ENCODE measurements around the gene PTPN22.

DNA sequence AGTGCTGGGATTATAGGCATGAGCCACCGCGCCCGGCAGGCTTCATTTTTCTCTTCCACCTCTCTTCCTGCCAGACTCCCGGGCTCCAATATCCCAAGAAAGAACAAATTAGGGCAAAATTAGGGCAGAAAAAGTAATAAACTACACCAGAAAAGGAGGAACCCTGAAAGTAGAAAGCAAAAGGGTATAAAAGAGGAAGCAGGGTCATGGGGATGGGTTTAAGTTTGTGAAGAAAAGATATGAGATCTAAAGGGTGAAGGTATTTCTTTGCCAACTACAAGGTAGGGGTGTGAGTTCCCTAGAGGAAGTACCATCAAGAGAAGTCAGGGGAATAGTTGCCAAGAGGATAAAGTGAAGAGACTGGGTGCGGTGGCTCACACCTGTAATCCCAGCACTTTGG lies 9.9 kb downstream of the PTPN22 start:
- TF ChIP-seq CTCF (conservative IDR thresholded peaks at IDR 0.05) (no peak), ZFX (IDR thresholded peaks at IDR 0.05) (no peak)
